Fibroblast of upper back skin (primary cell): Measurements from ENCODE around the gene CNOT6L.
"Not testable (repeated sequence)": the region's sequence is repeated elsewhere in the genome, so short reads cannot be mapped to it uniquely, and the experiment has no call there.

Source experiments
- DNase-seq: peaks from one replicate; pipeline ENCODE4 v3.0.0-alpha.2; 2013

Gene CNOT6L

DNA sequence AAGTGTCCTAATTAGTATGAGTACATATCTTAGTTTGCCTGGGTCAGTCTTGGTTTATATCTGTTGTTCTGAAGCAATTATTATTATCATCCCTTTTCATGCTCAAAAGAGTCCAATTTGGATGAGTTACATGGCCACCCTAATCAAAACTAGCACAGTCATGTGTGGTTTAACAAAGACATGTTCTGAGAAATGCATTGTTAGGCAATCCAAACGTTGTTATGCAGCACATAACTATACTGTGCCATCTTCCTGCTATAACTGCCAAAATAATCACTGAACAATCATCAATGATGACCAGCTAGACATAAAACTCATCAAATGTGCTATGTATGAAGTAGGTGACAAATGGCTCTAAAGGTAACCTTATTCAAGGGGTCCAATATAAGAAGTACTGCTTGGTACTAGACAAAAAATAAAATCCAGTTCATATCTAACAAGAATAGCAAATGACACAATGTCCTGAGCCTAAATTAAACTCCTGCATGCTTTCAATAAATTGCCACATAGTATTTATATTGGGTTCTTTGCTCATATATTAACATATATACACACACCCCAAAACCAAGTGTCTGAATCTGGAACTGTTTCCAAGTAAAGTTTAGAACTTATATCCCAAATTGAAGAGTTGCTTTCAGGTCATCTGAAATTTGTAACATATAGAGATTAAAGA is 41.9 kb downstream of the CNOT6L start:
- no peak for DNase-seq

DNA sequence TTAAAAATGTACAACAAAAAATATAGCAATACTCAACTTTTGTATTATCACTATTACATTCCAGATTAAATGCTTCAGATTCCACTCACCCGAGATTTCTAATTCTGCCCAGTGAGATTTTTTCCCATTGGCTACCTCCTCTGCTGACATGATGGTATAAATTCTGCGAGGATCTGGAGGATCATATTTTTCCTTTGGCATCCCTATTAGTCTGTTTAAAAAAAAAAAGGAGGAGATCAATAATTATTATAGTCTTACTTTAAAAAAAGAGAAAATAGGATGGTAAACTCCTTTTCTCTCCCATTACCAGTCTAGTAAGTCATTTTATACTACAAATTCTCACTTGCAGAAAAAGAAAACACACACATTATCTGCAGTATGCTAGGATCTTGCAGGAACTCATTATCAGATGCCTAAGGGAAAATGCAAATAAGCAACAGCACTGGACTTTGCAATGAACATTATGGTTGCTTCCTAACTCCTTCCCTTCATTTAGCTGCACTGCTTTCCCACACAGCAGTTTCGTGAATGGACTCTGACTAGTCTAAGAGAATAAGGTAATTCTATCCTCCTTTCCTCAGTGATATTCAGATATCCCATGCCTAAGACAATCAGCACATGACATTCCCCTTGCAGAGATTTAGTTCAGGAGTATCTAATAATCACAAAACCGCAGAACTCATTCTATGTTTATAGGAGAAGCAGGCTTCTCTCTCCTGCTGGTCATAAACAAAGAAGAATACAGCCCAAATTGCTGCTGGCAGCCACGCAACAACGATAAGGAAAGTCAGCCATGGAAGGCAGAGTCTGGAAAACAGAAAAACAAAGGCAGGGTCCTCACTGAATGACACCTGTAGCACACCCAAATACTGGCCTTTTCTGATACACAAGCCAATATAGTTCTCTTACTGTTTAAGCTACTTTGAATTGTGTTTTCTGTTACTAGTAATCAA is 42.7 kb downstream of the CNOT6L start:
- DNase-seq: no peak

DNA sequence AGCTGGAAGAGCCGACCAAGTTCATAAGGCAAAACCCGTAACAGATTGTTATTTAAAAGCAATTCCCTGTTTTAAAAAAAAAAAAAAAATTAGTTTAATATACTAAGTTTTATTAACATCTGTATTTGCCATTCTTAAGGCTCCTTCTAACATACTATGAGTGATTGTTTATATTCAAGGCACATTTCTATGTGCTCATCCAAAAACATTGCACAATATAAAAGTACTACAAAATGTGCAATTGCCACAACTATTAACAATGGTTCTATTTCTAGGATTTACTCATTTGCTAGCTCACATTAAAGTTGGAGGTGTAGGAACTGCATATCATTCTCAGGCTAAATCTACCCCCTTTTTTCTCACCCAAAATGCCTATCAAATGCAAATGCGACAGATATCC is 46.1 kb downstream of the CNOT6L start:
- no peak for DNase-seq

DNA sequence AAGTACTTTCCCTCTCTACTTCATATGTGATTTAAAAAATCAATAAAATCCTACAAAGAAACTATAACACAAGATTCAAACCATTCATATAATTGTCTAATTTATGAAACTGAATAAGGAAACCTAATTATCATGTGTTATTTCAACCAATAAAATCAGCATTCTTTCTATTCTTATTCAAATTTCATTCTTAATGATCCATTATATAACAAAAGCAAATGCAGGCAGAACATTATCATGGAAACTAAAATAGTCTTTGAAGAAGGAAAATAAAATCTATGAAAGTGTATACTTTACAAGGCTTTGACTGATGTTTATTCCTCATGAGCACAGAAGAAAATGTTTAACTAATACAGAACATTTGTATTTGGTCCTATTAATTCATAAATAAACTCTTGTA is 47.6 kb downstream of the CNOT6L start:
- DNase-seq: no peak

DNA sequence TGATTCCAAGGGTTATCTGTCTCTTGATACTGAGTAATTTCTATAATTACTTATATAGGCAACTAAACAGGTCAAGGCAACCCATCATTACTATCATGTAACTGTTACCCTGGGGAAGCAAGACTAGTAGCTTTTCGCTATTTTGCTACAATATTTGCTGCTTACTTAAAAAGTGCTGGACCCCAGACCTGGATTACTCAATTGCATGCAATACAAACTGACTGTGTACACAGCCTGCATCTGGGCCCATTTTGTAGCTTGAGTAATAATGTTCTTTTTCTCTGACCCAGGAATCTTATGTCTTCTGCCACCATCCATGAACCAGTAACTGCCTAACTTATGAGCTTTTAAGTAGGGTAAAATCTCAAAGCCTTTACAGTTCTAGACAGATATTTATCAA is 53.4 kb downstream of the CNOT6L start:
- DNase-seq: no peak

DNA sequence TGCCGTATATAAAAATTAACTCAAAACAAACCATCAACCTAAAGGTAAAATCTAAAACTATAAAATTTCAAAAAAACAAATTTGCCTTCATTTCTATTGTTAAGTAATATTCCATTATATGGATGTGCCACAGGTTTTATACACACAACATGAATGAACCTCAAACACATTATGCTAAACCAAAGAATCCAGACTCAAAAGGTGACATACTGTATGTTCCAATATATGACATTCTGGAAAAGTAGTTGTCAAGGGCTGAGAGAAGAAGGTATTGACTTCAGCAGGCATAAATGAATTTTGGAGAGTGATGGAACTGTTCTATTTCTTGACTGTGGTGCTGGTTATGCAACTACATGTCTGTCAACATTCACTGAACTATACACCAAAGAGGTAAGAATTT is 56.6 kb downstream of the CNOT6L start:
- no peak for DNase-seq

DNA sequence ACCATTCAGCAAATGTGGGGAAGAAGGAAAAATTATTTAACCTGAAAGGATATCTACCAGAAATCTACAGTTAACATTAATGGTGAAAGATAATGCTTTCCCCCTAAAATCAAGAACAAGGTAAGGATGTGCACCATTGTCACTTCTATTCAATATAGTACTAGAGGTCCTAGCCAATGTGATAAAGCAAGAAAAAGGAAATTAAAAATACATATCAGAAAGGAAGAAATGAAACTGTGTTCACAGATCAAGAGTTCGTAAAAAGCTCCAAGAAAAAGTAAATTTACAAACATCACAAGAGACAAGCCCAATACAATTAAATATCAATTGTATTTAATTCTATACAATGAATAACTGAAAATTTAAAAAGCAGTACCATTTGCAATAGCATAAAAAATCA is 57.6 kb downstream of the CNOT6L start:
- no peak for DNase-seq

DNA sequence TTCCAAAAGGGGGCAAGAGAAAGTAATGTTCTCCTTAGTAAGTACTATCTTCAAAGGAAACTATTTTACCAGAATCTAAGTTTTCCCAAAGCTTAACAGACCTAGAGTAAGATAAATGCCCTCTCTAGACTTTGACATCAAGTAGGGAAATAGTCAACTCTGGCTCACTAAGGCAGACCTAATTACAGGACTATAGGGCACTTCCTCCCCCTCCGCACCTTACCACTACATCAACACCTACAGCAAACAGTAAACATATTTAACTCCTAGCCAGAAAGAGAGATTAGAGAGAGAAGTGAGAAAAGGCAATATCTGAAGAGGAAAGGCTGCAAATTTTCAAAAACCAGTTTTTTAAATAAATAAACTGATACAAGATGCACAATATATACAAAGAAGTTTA is 60.4 kb downstream of the CNOT6L start:
- no peak for DNase-seq

DNA sequence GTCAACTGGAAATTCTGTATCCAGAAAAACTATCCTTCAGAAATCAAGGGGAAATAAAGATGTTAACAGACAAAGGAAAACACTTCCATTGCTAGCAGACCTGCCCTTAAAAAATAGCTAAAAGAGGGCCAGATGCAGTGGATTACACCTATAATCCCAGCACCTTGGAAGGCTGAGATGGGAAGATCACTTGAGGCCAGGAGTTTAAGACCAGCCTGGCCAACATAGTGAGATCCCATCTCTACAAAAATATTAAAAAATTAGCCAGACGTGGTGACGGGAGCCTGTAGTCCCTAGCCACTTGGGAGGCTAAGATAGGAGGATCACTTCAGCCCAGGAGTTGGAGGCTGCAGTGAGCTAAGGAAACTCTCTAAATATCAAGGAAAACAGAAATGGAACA is 67.4 kb downstream of the CNOT6L start:
- DNase-seq: no peak

DNA sequence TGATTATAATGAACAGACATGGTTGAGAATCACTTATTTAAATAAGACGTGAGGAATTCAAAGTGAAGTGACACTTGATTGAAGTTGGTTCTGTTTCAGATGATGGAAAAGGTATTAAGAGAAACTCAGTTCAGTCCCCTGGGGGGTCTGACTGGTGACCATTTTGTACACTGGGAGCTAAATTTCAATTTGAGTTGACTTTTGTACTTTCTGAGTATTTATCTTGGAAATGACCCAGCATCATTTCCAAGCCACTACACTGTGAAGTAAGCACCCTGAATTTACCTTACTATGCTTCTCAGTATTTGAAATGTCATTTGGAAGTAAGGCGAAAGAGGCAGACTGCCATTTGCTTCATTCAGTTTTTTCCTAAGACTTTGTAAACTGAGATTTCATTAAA is 73.4 kb downstream of the CNOT6L start:
- DNase-seq: no peak

DNA sequence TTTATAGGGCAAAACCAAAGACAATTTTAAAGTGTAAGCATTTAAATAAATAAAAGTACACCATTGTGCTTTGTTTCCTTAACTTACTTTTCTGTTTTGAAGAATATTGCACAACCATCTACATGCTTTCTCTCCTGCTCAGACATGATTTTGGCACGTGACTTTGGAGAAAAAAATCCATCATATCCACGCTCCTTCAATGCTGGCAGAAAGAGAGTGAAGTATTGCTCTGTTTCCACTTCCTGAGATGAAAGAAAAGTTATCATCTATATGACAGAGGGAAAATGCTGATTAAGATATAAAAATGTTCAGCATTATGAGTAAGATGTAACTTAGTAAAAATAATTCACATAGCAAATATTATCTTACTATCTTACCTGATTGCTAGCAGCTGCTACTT is 77.1 kb downstream of the CNOT6L start:
- peak; percentile 36 for DNase-seq

DNA sequence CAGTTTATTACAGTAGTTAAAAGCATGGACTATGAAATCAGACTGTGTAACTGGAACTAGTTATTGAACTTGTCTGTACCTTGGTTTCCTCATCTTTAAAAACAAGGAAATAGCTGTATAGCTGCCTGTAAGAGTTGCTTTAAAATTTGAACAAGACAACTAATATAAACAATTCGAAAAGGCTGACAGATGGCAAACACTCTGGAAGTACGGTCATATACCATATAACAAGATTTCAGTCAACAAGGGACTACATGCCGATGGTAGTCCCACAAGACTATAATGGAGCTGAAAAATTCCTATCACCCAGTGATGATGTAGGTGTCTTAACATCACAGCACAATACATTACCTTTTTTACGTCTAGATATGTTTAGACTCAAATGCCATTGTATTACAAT is 78.7 kb downstream of the CNOT6L start:
- DNase-seq: no peak

DNA sequence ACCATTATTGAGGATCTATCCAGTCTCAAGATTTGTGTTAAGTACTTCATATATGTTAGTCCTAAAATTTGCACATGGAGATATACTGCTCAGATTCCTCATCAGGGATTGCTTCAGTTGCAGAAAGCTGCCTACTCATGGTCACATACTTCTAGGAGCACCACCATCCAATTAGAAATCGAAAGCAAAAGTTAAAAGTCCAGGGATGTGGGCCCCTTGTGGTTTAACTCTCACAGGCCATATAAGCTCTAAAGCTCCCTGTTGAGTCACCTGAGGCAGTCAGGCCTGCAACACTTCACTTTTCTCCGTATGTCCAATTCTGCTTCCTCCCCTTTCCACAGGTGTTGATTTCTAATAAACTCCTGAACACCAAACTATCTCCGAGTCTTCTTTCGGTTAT is 84.2 kb downstream of the CNOT6L start:
- DNase-seq: peak; percentile 62

DNA sequence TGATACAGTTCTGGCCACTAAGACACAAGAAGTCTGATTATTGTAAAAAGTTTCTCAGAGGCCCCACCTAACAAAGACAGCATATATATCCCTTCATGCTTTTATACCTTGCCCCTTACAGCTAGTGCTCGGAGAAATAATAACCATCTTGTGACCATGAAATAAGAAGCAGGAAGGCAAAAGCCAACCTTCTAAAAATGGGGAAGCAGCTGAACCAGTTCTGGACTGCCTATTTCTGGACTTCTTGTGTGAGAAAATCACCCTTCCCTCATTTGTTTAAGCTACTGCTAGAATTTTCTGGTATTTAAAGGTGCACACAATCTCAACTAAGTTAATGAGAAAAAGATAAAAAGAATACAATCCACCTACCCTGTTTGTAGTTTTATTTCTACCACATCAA is 87.5 kb downstream of the CNOT6L start:
- DNase-seq: no peak

DNA sequence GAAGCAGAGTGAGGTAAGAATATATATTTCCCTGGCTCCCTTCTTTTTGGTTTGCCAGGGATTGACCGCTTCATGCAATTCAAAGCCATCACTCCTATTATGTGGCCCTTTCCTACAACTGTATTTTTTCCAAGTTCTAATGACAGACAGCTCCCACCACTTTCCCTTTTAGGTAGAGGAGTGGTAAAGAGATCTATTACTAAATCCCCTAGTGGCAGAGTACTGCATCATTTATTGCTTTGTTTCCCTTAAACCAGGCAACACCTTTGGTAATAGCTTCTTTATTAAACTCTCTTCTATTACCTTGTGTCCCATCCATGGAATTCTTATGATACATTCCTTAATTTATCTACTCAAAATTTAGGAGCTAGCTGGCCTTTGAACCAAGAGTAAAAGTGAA is 90.7 kb downstream of the CNOT6L start:
- DNase-seq: no peak

DNA sequence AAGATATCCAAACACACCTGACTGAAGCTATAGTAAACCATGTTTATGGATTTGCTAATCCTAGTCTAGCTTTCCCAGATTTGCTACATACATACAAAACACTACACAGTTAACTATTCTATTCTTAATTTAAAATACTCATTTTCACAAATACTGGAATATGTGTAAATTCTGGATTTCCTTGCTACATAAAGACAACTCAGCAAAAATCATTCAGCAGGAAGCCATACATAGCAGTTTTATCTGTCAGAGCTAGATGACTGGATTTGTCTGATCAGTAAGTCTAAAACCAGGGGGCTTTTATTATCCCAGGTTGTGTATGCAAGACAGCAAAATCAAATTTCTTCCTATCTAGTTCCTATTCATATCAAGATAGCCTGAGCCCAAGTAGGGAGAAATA is 98.1 kb downstream of the CNOT6L start:
- DNase-seq: no peak

DNA sequence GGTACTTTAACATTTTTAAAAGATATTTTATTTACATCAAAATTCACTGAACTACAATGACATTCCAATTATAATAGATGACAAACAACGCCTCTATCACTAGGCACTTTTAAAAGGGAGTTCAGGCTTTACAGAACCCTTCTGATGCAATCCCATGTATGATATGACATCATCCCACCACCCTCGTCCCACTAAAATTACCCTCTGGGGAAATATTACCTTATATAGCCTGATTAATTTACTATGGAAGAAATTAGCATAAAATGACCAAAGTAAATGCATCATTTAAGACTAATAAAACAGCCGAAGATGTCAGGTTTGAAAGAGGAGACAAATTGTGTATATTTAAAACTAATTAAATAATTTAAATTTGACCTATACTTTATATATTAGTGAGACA is 100.7 kb downstream of the CNOT6L start:
- not testable (repeated sequence) for DNase-seq

DNA sequence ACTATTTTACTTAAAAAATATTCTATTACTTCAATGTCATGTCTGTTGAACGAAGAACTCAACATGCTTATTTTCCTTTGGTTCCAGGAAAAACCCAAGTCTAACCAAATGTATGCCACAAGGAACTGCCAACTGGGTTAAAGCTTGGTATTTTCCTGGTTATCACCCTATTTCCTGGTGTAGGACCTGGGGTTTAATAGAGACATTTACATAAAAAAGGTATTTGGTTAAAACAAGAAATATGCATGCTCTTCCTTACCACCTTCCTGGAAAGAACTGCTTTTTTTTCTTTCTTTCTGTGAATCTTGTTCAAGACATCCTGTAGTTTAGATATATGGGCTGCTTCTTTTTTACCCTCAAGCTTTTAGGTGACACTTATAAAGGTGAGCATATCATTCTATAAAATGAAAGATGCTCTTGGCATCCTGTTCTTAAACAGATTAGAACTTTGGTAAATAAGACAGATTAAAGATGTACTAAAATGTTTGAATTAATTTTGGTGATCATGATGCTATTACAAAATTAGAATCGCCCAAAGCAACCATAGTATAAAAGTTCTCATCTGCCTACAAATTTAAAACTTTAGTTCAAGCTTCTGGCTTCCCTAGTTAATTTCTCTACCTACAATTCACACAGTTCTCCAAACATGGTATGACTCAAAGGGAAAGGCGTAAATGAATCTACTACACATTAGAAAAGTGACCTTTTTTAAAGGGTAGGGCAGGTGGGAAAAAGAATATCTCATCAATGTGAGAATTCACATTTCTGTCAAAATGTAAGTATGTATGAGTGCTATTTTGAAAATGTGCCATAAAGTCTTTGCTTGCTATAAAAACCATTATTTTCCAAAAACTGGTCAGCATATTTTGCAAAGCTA is 103.5 kb downstream of the CNOT6L start:
- DNase-seq: no peak

DNA sequence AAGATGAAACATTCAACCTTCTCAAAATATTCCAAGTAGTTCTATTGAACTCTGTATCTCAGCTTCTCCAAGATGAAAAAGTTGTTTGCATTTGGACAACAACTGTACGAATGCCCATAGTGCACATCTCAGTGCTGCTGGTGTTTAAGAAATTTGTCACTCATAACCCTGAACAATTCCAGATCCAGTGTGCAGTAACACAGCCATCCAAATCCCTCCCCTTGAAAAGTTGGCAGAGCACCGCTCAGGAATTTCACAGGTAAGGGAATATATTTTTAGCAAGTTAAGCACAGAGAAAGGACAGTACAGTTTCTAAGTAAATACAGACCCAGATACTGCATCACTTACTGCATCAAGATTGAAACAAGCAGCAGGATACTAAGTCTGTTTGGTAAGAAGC is 104.7 kb downstream of the CNOT6L start:
- DNase-seq: no peak

DNA sequence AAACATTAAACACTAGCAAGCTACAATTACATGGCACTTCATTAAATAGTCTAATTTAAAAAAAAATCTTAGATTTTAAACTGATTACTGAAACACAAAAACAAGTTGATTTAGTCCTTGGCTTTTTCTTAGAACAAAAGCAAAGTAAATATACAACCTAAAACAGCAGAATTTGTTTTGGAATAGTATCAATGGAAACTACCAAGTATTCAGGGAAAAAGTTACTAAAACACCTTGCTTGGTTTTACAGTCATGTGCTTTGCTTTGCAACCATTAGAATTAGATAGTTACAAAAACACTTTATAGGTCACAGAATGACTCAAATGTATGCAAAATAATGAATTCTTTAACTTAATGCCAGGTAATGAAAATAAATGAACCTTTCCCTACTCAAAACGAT is 105.3 kb downstream of the CNOT6L start:
- DNase-seq: no peak

DNA sequence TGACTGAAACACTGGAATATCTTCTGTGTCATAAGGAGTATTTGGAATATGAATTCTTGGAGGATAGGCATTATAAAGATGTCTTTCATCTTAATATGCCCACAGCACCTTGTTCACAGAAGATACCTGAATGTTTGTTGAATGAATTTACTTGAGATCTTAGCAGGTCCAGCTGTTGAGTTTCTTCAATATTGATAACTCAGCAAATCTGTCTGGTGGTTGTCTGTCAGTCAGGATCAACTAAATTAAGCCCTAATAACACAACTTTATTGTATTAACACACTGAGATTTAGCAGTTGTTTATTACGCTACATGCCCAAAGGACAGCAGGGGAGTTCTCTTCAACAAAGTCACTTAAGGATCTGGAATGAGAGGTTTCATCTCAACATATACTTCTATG is 106.5 kb downstream of the CNOT6L start:
- no peak for DNase-seq

DNA sequence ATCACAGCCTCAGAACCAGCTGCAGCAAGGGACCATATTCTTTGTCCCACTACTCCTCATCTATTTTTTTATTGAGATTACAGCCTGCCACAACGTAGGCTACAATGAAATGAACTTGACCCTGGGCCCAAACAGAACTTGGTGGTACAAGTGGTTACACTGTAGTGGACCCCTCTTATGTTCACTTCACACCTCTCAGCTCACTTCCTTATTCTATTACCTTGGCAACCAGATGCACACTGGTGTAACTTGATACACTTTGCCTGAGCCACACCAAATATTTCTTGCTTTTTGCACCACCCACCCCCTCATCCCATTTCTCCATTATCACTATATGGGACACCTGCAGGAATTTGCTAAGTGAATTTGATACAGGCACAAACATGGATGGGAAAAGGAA is 107.7 kb downstream of the CNOT6L start:
- no peak for DNase-seq

DNA sequence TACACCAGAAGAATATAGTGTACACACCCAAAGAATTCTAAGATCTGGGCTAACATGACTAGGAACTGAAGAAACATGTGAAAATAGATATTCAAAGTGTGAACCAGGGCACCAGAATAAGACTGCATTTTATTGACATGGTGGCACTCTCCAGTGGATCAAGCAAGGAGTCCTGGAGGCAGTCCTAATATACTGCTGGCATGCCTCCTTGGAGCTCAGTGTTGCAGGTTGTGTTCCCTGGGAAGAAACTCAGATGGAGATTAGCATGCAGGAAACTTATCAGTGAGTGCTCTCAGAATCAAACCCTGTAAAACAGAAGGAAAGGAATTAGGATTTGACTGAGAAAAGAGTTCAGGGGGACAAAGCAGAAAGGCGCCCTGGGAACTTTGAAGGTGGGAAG is 108.5 kb downstream of the CNOT6L start:
- no peak for DNase-seq

DNA sequence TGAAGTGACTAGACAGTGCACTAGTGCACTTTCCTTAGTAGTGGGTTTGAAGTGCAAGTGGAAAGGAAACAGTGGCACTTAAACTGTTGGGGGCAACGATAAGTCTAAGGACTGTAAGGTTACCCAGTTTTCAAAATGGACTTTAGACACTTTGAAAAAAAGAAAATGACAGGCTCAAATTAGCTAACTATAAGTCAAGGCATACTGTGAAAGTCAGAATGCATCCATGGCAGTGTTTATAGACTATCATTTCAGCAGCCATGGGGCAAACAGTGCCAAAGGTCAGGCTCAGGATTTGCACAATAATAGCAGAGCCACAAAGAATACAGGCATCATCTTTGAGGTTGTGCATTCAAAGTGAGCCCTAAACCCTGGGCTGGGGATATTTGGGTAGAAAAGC is 109.1 kb downstream of the CNOT6L start:
- DNase-seq: no peak
